Stomach (tissue), 9 donors: Measurements from ENCODE around the gene DESI1. TPM values are rescaled to one million over a fixed set of nuclear protein-coding genes. Genes with fewer than 3 reads are reported as not detected.
"Not testable (repeated sequence)": the region's sequence is repeated elsewhere in the genome, so short reads cannot be mapped to it uniquely, and the experiment has no call there.

Experiments used
- DNase-seq, 2 donors: peaks; one replicate each; pipeline versions ENCODE4 v3.0.0 to v3.0.0-alpha.2; 2013 to 2019
- H3K27ac ChIP-seq, 5 donors: fragments of 200-600 bp in 4 of 5; sonication (generic) in 4 of 5; one replicate each; pipeline ENCODE4 v1.5.1; 2013 to 2019; ENCODE audit warnings: mild to moderate bottlenecking in 1 of 5, moderate library complexity in 1 of 5
- H3K27me3 ChIP-seq, 3 donors: fragments of 200-600 bp; sonication (generic); one replicate each; pipeline ENCODE4 v1.5.1; 2017 to 2019; ENCODE audit warnings: mixed run types in 1 of 3
- H3K36me3 ChIP-seq, 4 donors: fragments of 200-600 bp; sonication (generic); 1 replicate in 3 of 4; 2 replicates in 1 of 4; pipeline ENCODE4 v1.5.1; 2016 to 2019
- H3K4me1 ChIP-seq, 4 donors: fragments of 200-600 bp; sonication (generic); one replicate each; pipeline ENCODE4 v1.5.1; 2016 to 2019
- H3K4me3 ChIP-seq, 4 donors: fragments of 200-600 bp; sonication (generic) in 3 of 4; one replicate each; pipeline ENCODE4 v1.5.1; 2016 to 2019; ENCODE audit warnings: mild to moderate bottlenecking in 1 of 4
- H3K9me3 ChIP-seq, 4 donors: fragments of 200-600 bp; sonication (generic); one replicate each; pipeline ENCODE4 v1.5.1; 2016 to 2019
- CTCF ChIP-seq, 7 experiments: fragments of 450-650 bp in 4 of 7; fragments of 200-600 bp in 3 of 7; sonication (generic) in 3 of 7; IDR thresholded peaks; one replicate each; pipeline ENCODE4 v1.5.1; 2016 to 2019; ENCODE audit warnings: antibody characterized with exemption in 7 of 7, control low read depth in 2 of 7, mild to moderate bottlenecking in 1 of 7
- EP300 ChIP-seq: sonication (generic); formaldehyde crosslinking; IDR thresholded peaks from one replicate; pipeline ENCODE4 v1.6.1; 2017; ENCODE audit warnings: antibody characterized with exemption
- POLR2A ChIP-seq, 4 donors: fragments of 450-650 bp; IDR thresholded peaks; one replicate each; pipeline ENCODE4 v1.6.1; 2016; ENCODE audit warnings: antibody characterized with exemption in 4 of 4, control low read depth in 2 of 4, mild to moderate bottlenecking in 1 of 4, moderate library complexity in 1 of 4
- POLR2AphosphoS5 ChIP-seq, 3 donors: sonication (generic); formaldehyde crosslinking; IDR thresholded peaks; one replicate each; pipeline ENCODE4 v1.6.1; 2016; ENCODE audit warnings: antibody characterized with exemption in 3 of 3
- WGBS, 5 donors: extraction: QIAGEN DNeasy Blood & Tissue Kit in 3 of 5; methylation state at CpG; one replicate each; pipeline versions ENCODE4 v1.1.5 to v1.1.7; 2013 to 2018; 5-methylcytosine and 5-hydroxymethylcytosine counted together
- intact Hi-C: fragments of 100-400 bp; cut with DNase I; formaldehyde crosslinking; loops from one replicate; pipeline ENCODE4 v1.15.1; 2023; ENCODE audit warnings: low total_unique reads
- polyA plus RNA-seq, 3 donors: library from polyadenylated mRNA; stranded (reverse); fragments of 200-250 nt; gene quantifications; one replicate each; pipeline ENCODE4 v1.2.3, GENCODE V29; 2013
- total RNA-seq, 5 donors: library from RNA; depleted of rRNA; stranded (reverse); fragments of >200 nt; gene quantifications; one replicate each; pipeline versions ENCODE4 v1.1.0 to v1.2.3, GENCODE V29; 2014 to 2016
- donor health status: healthy with polysubstance abuse.
- donor health status: Bipolar disorder and iron deficiency.
- donor health status: healthy.

Gene DESI1
- total and polyA plus RNA-seq, 8 donors = 10.4 to 39.7 (median 15.8) TPM

- Histone ChIP-seq H3K4me3 (no peak overlapping the region), H3K9me3 (no peaks in the 10 kb centered on the region), H3K4me1 (peaks cover 0 to 9% (median 4%) of the 10 kb centered on the region in 4 donors), H3K36me3 (peaks cover 6 to 23% (median 17%) of the 10 kb centered on the region in 4 donors), H3K27ac (no peak overlapping the region), H3K27me3 (no peaks in the 10 kb centered on the region)
- intact Hi-C loops = loop anchor here (10.0 kb wide), 1 partner anchor 51 kb away; the partner anchor contains the start of gene POLR3H
- WGBS, 5 donors = 80 to 94% (median 87%) methylated on average over 5 of the region's 5 CpGs
- TF ChIP-seq POLR2A (IDR thresholded peaks at IDR 0.05) = no peak
- no peak for TF ChIP-seq EP300
- no peak for DNase-seq
These were observed 25.1 kb downstream of the DESI1 start for GRCh38 chr22:41595703-41596102.

GRCh38 chr22:41593336-41593960 is 27.4 kb downstream of the DESI1 start:
- intact Hi-C loops = loop anchor here (10.0 kb wide), 1 partner anchor 49 kb away; the partner anchor contains the start of gene POLR3H
- 93 to 97% (median 97%) methylated on average over 37 to 51 of the region's 51 CpGs for WGBS, 5 donors
- not testable (repeated sequence) for H3K27me3 ChIP-seq, H3K36me3 ChIP-seq, H3K27ac ChIP-seq, H3K9me3 ChIP-seq, H3K4me3 ChIP-seq
- peak in 1 of 2 donors; percentile 4 for DNase-seq
- peaks cover 7 to 25% (median 20%) of the 10 kb centered on the region in 4 donors for H3K4me1 ChIP-seq

- H3K4me1 ChIP-seq = peaks cover 15 to 55% (median 42%) of the 10 kb centered on the region in 4 donors
- intact Hi-C loops = loop anchor here (10.0 kb wide), 1 partner anchor 45 kb away; the partner anchor contains the start of gene POLR3H
- no peaks in the 10 kb centered on the region for H3K9me3 ChIP-seq
- peak within 1 kb of the TSS; percentile 75 to 91 (median 84) for H3K4me3 ChIP-seq
- 0 to 1% (median 1%) methylated on average over 36 to 61 of the region's 61 CpGs for WGBS, 5 donors
- peak within 1 kb of the TSS; percentile 83 to 93 (median 91) for H3K27ac ChIP-seq
- H3K36me3 ChIP-seq = peaks cover 0 to 13% (median 10%) of the 10 kb centered on the region in 4 donors
- TF ChIP-seq EP300 = no peak
- no peak for TF ChIP-seq CTCF (IDR thresholded peaks at IDR 0.05)
- peak in 2 of 4 donors; percentile 60 to 88 for TF ChIP-seq POLR2A (IDR thresholded peaks at IDR 0.05)
- TF ChIP-seq POLR2AphosphoS5 (IDR thresholded peaks at IDR 0.05) = peak; percentile 79 to 98 (median 95)
- no peaks in the 10 kb centered on the region for H3K27me3 ChIP-seq
- DNase-seq = peak; percentile 100
These were observed 31.2 kb downstream of the DESI1 start, which contains the start of gene PMM1 for GRCh38 chr22:41589391-41590241. TSS of gene PMM1 (minus strand) at chr22:41589840. CDS start at chr22:41589805, 35 bp downstream.

GRCh38 chr22:41587347-41587723 is 33.5 kb downstream of the DESI1 start:
- Histone ChIP-seq H3K9me3 (no peaks in the 10 kb centered on the region), H3K4me1 (peaks cover 19 to 62% (median 49%) of the 10 kb centered on the region in 4 donors), H3K27me3 (no peaks in the 10 kb centered on the region), H3K4me3 (peak overlapping the region in 1 of 4 donors; percentile 19), H3K36me3 (peaks cover 16 to 36% (median 32%) of the 10 kb centered on the region in 4 donors), H3K27ac (peak overlapping the region; percentile 73 to 93 (median 91))
- intact Hi-C loops = no loop called here
- DNase-seq = no peak
- WGBS, 5 donors = 32 to 71% (median 43%) methylated on average over 7 of the region's 7 CpGs
- TF ChIP-seq EP300 (no peak), CTCF (IDR thresholded peaks at IDR 0.05) (no peak), POLR2AphosphoS5 (IDR thresholded peaks at IDR 0.05) (no peak), POLR2A (IDR thresholded peaks at IDR 0.05) (no peak)

GRCh38 chr22:41585898-41586297 is 34.9 kb downstream of the DESI1 start:
- Histone ChIP-seq H3K9me3 (no peaks in the 10 kb centered on the region), H3K4me1 (peaks cover 19 to 62% (median 49%) of the 10 kb centered on the region in 4 donors), H3K27ac (peak overlapping the region in 1 of 5 donors; percentile 92), H3K27me3 (no peaks in the 10 kb centered on the region), H3K4me3 (no peak overlapping the region), H3K36me3 (peaks cover 25 to 50% (median 46%) of the 10 kb centered on the region in 4 donors)
- 92 to 99% (median 96%) methylated on average over 7 of the region's 7 CpGs for WGBS, 5 donors
- intact Hi-C loops = no loop called here
- TF ChIP-seq EP300 (no peak), POLR2A (IDR thresholded peaks at IDR 0.05) (no peak), POLR2AphosphoS5 (IDR thresholded peaks at IDR 0.05) (no peak), CTCF (IDR thresholded peaks at IDR 0.05) (no peak)
- DNase-seq = no peak
